ENCODE measurements around the gene ARHGAP4.

ARHGAP4 gene

GRCh38 chrX:153885968-153886903 is 39.8 kb downstream of the ARHGAP4 start, which contains the start of gene L1CAM:
Gene L1CAM (minus strand): TSS chrX:153886173. CDS start chrX:153875836, 10,337 bp downstream.
- Mint-ChIP-seq H3K36me3 (ENCODE audit: low read depth) (no peaks in the 10 kb centered on the region), H3K4me1 (ENCODE audit: low read depth) (peaks cover 10% of the 10 kb centered on the region), H3K27me3 (peaks cover 87% of the 10 kb centered on the region), H3K4me3 (peak within 1 kb of the TSS; percentile 42), H3K9me3 (no peaks in the 10 kb centered on the region), H3K27ac (no peak within 1 kb of the TSS)
- intact Hi-C loops (cut with micrococcal nuclease), result no loop called here

DNA sequence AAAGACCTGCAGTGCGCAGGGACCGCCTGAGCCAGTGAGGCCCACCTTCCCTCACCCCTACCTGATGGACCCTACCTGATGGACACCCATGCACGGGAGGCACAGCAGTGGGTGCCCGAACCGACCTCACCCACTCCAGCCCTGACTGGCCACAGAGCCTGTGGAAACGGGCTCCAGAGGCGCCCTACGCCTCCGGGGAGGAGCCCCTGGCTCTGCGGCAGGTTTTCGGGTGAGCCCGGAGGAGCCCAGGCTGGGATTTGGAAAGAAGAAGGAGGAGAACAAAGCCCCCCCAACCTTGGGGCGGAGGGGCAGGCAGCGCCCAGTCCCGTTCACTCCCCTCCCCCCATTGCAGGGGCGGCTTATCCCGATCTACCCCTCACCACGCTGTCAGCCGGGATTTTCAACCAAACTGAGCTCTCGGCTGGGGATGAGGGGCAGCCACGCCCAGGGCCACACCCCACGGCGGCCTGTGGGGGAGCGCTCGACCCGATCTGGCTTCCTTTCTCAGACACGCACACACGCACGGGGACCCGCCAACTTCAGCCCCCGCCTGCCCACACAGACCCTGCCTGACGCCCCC is 40.8 kb downstream of the ARHGAP4 start:
- intact Hi-C loops (cut with micrococcal nuclease), result no loop called here
- H3K27ac Mint-ChIP-seq, result no peak overlapping the region
- no peaks in the 10 kb centered on the region for H3K9me3 Mint-ChIP-seq
- H3K4me3 Mint-ChIP-seq, result peak overlapping the region; percentile 42
- H3K36me3 Mint-ChIP-seq (ENCODE audit: low read depth), result no peaks in the 10 kb centered on the region
- peaks cover 10% of the 10 kb centered on the region for H3K4me1 Mint-ChIP-seq (ENCODE audit: low read depth)
- H3K27me3 Mint-ChIP-seq, result peaks cover 89% of the 10 kb centered on the region

DNA sequence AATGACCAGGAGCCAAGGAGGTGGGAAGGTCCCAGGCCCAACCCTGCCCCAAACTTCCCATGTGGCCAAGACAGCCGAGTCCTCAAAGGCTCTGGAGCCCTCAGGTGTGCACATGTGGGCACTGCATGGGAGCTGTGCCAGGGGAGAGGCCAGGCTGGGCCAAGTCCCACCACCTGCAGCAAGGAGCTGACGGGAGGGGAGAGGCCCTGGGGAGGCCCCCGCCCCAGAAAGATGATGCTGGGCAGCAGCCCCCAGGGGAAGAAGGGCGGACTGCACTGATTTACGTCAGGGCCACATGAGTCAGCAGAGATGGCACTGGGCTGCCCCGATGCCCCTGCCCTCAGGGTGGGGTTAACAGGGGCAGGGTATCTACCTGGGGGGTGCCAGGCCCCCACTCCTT is 41.5 kb downstream of the ARHGAP4 start:
- H3K9me3 Mint-ChIP-seq, result no peaks in the 10 kb centered on the region
- no peak overlapping the region for H3K27ac Mint-ChIP-seq
- intact Hi-C loops (cut with micrococcal nuclease), result no loop called here
- H3K27me3 Mint-ChIP-seq, result peaks cover 90% of the 10 kb centered on the region
- H3K36me3 Mint-ChIP-seq (ENCODE audit: low read depth), result no peaks in the 10 kb centered on the region
- no peak overlapping the region for H3K4me3 Mint-ChIP-seq
- H3K4me1 Mint-ChIP-seq (ENCODE audit: low read depth), result peaks cover 10% of the 10 kb centered on the region

DNA sequence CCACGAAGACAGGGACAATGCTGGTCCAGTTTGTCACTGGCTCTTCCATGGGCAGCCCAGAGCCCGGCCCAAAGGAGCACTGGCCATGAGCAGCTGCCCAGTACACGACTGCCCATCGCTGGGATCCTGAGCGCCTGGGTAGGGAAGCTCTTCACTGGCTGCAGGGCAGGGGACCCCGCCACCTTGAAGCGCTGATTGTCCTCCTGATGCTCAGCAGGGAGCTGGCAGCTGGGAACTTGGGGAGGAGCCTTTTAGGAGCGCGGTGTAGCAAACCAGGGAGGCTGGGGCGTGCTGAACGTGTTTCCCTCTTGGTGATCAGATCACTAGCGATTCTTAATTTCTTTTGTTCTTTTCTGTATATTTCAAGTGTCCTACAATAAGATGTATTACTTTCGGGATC is 41.9 kb downstream of the ARHGAP4 start:
- H3K27ac Mint-ChIP-seq, result no peak overlapping the region
- peaks cover 14% of the 10 kb centered on the region for H3K4me1 Mint-ChIP-seq (ENCODE audit: low read depth)
- H3K36me3 Mint-ChIP-seq (ENCODE audit: low read depth), result no peaks in the 10 kb centered on the region
- H3K4me3 Mint-ChIP-seq, result no peak overlapping the region
- H3K27me3 Mint-ChIP-seq, result peaks cover 90% of the 10 kb centered on the region
- intact Hi-C loops (cut with micrococcal nuclease), result no loop called here
- no peaks in the 10 kb centered on the region for H3K9me3 Mint-ChIP-seq

GRCh38 chrX:153883163-153883843 is 42.8 kb downstream of the ARHGAP4 start:
- H3K4me3 Mint-ChIP-seq, result no peak overlapping the region
- H3K36me3 Mint-ChIP-seq (ENCODE audit: low read depth), result no peaks in the 10 kb centered on the region
- intact Hi-C loops (cut with micrococcal nuclease), result no loop called here
- no peak overlapping the region for H3K27ac Mint-ChIP-seq
- H3K9me3 Mint-ChIP-seq, result no peaks in the 10 kb centered on the region
- peaks cover 19% of the 10 kb centered on the region for H3K4me1 Mint-ChIP-seq (ENCODE audit: low read depth)
- peaks cover 93% of the 10 kb centered on the region for H3K27me3 Mint-ChIP-seq

DNA sequence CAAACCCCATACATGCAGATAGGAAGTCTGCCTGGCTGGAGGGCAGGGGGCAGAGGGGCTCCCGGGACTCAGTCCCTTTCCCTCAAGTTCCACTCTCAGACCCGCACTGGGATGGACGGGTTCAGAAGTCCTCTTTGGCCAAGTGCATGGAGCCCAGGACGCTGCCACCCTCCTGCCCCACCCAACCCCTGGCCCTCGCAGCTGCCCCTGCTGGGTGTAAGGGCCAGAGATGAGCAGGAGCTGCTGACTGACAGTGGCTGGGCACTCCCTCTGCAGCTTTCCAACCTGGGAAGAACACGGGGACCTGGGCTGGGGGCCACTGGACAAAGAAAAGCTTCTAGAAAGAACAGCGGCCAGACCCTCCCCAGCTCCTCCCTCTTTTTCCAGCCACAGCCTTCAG is 43.5 kb downstream of the ARHGAP4 start:
- Mint-ChIP-seq H3K4me1 (ENCODE audit: low read depth) (peaks cover 25% of the 10 kb centered on the region), H3K36me3 (ENCODE audit: low read depth) (no peaks in the 10 kb centered on the region), H3K4me3 (no peak overlapping the region), H3K27ac (no peak overlapping the region), H3K27me3 (peaks cover 92% of the 10 kb centered on the region), H3K9me3 (no peaks in the 10 kb centered on the region)
- intact Hi-C loops (cut with micrococcal nuclease), result no loop called here

GRCh38 chrX:153882086-153882498 is 44.0 kb downstream of the ARHGAP4 start:
- intact Hi-C loops (cut with micrococcal nuclease), result no loop called here
- Mint-ChIP-seq H3K27ac (no peak overlapping the region), H3K27me3 (peaks cover 90% of the 10 kb centered on the region)

GRCh38 chrX:153881281-153881680 is 44.8 kb downstream of the ARHGAP4 start:
- no peaks in the 10 kb centered on the region for H3K9me3 Mint-ChIP-seq
- no peaks in the 10 kb centered on the region for H3K36me3 Mint-ChIP-seq (ENCODE audit: low read depth)
- H3K4me1 Mint-ChIP-seq (ENCODE audit: low read depth), result peaks cover 25% of the 10 kb centered on the region
- H3K27me3 Mint-ChIP-seq, result peaks cover 85% of the 10 kb centered on the region
- no peak overlapping the region for H3K4me3 Mint-ChIP-seq
- intact Hi-C loops (cut with micrococcal nuclease), result no loop called here
- H3K27ac Mint-ChIP-seq, result no peak overlapping the region

More at GRCh38 chrX:153882086-153882498, 44.0 kb downstream of the ARHGAP4 start:
- Mint-ChIP-seq H3K4me3 (no peak overlapping the region), H3K9me3 (no peaks in the 10 kb centered on the region), H3K4me1 (ENCODE audit: low read depth) (peaks cover 25% of the 10 kb centered on the region), H3K36me3 (ENCODE audit: low read depth) (no peaks in the 10 kb centered on the region)

GRCh38 chrX:153880440-153880815 is 45.6 kb downstream of the ARHGAP4 start:
- peaks cover 87% of the 10 kb centered on the region for H3K27me3 Mint-ChIP-seq
- intact Hi-C loops (cut with micrococcal nuclease), result no loop called here
- H3K4me1 Mint-ChIP-seq (ENCODE audit: low read depth), result peaks cover 25% of the 10 kb centered on the region
- H3K27ac Mint-ChIP-seq, result no peak overlapping the region
- H3K9me3 Mint-ChIP-seq, result no peaks in the 10 kb centered on the region
- H3K4me3 Mint-ChIP-seq, result no peak overlapping the region
- no peaks in the 10 kb centered on the region for H3K36me3 Mint-ChIP-seq (ENCODE audit: low read depth)

DNA sequence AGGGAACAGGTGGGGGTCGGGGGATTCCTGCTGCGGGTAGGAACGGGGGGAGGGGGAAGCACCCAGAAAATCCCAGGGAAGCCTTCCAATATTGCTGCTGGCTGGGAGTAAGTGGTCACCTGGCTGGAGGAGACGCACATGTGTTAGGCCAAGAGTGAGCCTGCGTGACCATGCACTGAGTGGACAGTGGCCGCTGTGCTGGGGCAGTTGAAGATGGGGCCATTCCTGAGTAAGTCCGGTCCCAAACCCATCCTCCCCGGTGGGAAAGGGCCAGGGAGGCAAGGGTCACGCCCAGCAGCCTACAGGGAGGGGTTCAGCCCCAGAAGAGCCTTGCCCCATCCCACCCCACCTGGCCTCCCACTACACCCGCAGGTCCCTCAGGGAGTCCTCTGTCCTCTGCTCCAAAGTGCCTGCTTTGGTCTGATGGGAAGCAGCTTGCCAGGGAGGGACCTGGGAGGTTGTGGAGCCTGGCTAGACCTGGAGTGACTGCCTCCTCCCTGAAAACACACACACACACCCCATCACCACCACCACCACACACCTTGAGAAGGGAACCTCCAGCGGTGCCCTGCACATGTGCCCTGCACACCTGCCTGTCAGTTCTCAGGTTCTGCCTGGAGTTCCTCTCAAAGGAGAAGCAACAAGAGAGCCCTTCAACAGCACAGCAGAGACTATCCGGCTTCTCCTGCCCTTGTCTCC is 46.2 kb downstream of the ARHGAP4 start:
- Mint-ChIP-seq H3K27me3 (peaks cover 86% of the 10 kb centered on the region), H3K4me3 (no peak overlapping the region), H3K9me3 (no peaks in the 10 kb centered on the region), H3K4me1 (ENCODE audit: low read depth) (peaks cover 20% of the 10 kb centered on the region), H3K27ac (no peak overlapping the region), H3K36me3 (ENCODE audit: low read depth) (no peaks in the 10 kb centered on the region)
- intact Hi-C loops (cut with micrococcal nuclease), result no loop called here

- H3K4me1 Mint-ChIP-seq (ENCODE audit: low read depth), result peaks cover 20% of the 10 kb centered on the region
- no peaks in the 10 kb centered on the region for H3K36me3 Mint-ChIP-seq (ENCODE audit: low read depth)
- no peak overlapping the region for H3K27ac Mint-ChIP-seq
- intact Hi-C loops (cut with micrococcal nuclease), result no loop called here
- no peaks in the 10 kb centered on the region for H3K9me3 Mint-ChIP-seq
- H3K4me3 Mint-ChIP-seq, result no peak overlapping the region
- peaks cover 86% of the 10 kb centered on the region for H3K27me3 Mint-ChIP-seq
Measured at GRCh38 chrX:153878969-153879653, 47.0 kb downstream of the ARHGAP4 start.

DNA sequence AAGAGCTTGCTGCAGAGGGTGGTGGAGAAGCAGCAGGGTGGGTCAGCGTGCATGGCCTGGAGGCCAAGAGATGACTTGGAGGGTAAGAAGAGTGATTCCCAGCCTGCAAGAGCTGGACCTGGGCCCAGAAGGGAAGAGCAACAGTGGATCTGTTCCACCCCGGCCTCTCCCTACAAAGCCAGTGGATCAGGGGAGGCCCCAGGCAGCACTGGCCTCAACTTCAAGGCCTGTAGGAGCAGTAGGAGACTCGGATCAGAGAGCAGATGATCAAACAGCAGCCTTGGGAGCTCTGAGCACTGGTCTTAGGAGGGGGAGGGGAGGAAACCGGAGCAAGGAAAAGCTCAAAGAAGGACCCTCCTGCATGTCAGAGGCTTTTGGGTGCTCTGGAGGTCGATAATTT is 47.7 kb downstream of the ARHGAP4 start:
- Mint-ChIP-seq H3K4me3 (no peak overlapping the region), H3K4me1 (ENCODE audit: low read depth) (peaks cover 20% of the 10 kb centered on the region), H3K27ac (no peak overlapping the region), H3K9me3 (no peaks in the 10 kb centered on the region), H3K27me3 (peaks cover 85% of the 10 kb centered on the region), H3K36me3 (ENCODE audit: low read depth) (no peaks in the 10 kb centered on the region)
- intact Hi-C loops (cut with micrococcal nuclease), result no loop called here

DNA sequence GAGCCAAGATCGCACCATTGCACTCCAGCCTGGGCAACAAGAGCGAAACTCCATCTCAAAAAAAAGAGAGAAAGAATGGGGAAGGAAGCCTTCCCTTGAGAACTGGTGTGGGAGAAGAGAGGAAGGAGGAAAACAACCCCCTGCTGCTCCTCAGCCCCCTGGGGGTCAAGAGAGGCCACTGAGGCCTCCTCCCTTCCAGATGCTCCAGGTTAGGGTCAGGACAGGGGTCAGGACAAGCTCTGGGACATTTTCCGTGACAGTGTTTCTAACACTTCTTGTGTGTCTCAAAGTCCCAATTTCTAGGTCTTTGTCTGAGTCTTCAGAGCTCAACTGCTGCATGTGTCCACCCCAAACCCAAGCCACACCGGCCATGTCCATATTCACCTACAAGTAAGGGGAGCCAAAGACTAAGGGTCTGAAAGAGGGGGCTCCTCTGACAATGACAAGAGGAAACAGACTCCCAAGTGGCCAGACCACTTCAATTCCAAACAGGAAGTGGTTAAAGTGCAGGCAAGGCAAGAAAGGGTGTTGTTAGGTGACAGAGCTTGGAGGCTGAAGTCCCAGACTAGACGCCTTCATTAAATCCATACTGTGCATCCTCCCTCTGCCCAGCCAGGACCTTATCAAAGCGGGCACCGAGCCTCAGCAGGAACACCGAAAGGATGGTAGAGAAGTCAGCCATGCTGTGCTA is 48.3 kb downstream of the ARHGAP4 start:
- Mint-ChIP-seq H3K27me3 (peaks cover 83% of the 10 kb centered on the region), H3K36me3 (ENCODE audit: low read depth) (no peaks in the 10 kb centered on the region), H3K27ac (no peak overlapping the region), H3K4me3 (no peak overlapping the region), H3K9me3 (no peaks in the 10 kb centered on the region), H3K4me1 (ENCODE audit: low read depth) (peaks cover 15% of the 10 kb centered on the region)
- intact Hi-C loops (cut with micrococcal nuclease), result no loop called here
